SJCRH30 (cell line): ENCODE results near the gene ANKRD55. TPM values are rescaled to one million over a fixed set of nuclear protein-coding genes. Genes with fewer than 3 reads are reported as not detected.

Source experiments
- DNase-seq, 2 experiments: peaks; one replicate each; pipeline ENCODE4 v3.0.0-alpha.2; 2015 to 2020
- H3K27ac ChIP-seq: fragments of 250-450 bp; sonication (Bioruptor Pico); 2 replicates; pipeline ENCODE4 v1.5.1; 2020; ENCODE audit warnings: mild to moderate bottlenecking, moderate library complexity
- H3K27me3 ChIP-seq: fragments of 250-450 bp; sonication (Bioruptor Pico); 2 replicates; pipeline ENCODE4 v1.5.1; 2020; ENCODE audit warnings: mild to moderate bottlenecking, moderate library complexity
- H3K36me3 ChIP-seq: fragments of 250-450 bp; sonication (Bioruptor Pico); 2 replicates; pipeline ENCODE4 v1.5.1; 2020; ENCODE audit warnings: mild to moderate bottlenecking, moderate library complexity
- H3K4me1 ChIP-seq: fragments of 250-450 bp; sonication (Bioruptor Pico); 2 replicates; pipeline ENCODE4 v1.5.1; 2020; ENCODE audit warnings: mild to moderate bottlenecking, moderate library complexity
- H3K4me3 ChIP-seq: fragments of 250-450 bp; sonication (Bioruptor Pico); 2 replicates; pipeline ENCODE4 v1.5.1; 2020; ENCODE audit warnings: mild to moderate bottlenecking, moderate library complexity
- H3K9me3 ChIP-seq: fragments of 250-450 bp; sonication (Bioruptor Pico); replicated peaks from 2 replicates; pipeline ENCODE4 v1.5.1; 2020; ENCODE audit warnings: mild to moderate bottlenecking, moderate library complexity
- total RNA-seq: library from RNA; depleted of rRNA; stranded (reverse); fragments of >200 nt; shearing (Covaris generic); gene quantifications from 2 replicates; pipeline ENCODE4 v1.2.3, GENCODE V29; 2014

ANKRD55 gene
- total RNA-seq, 1 experiment from 2014 or later: not detected

DNA sequence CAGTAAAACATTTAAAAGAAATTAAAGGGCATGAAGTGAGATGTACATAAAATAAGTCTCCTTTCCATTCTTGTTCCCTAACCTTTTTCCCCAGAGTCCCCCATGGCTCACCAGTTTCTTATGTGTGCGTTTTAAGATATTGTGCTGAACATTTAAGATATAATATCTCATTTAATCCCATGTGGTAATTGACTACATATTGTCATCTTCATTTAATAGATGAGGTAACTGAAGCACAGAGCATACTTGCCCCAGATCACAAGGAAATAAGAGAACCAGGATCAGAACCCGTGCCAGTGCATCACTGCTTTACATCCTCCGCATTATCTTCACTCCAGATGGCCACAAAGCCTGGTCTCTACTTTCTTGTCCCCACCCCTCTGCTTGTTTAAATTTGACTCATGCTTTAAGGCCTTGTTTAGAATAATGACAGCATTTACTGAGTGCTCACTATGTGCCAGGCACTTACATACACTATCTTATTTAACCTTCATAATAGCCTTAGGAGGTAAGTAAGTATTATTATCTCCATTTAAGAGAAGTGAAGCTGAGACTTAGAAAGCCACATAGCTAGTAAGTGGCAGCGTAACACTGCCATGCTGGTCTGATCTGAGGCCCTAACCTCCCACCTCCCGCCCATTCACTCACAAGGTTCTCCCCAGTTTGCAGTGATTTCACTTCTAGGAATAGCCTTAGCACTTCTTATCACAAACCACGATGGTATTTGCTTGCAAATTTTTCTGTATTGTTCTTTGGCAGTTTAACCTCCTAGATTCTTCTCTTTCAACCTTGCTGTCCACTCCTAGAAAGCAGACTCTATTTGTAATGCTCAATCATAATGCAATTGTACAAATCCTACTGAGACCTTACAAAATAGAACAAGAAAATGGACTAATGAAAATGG, 160.0 kb downstream of the ANKRD55 start:
- Histone ChIP-seq H3K4me1 (no peaks in the 10 kb centered on the region), H3K36me3 (no peaks in the 10 kb centered on the region), H3K9me3 (no peaks in the 10 kb centered on the region), H3K27ac (no peak overlapping the region), H3K27me3 (no peaks in the 10 kb centered on the region), H3K4me3 (no peak overlapping the region)
- no peak for DNase-seq

DNA sequence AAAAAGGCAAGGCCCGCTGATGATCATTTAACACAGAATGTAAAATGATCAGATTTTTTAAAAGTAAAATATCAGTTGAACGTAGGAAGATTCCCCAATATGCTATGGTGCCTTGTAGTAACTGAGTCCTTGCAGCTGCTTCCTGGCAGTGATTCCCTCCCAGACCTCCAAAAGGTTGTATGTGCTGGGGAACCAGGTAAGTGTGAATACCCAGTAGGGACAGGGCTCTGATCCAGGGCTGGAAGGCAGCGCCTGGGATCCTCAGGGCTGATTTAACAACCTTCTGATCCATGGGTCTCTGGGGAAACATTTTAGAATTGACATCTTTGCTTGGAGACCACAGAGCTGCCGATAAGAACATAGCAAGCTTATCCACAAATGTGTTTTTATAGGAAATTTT, 161.7 kb downstream of the ANKRD55 start:
- Histone ChIP-seq H3K27me3 (no peaks in the 10 kb centered on the region), H3K4me3 (no peak overlapping the region), H3K4me1 (no peaks in the 10 kb centered on the region), H3K36me3 (no peaks in the 10 kb centered on the region), H3K27ac (no peak overlapping the region), H3K9me3 (no peaks in the 10 kb centered on the region)
- DNase-seq: no peak

- no peaks in the 10 kb centered on the region for H3K27me3 ChIP-seq
- H3K9me3 ChIP-seq: no peaks in the 10 kb centered on the region
- DNase-seq: no peak
- H3K4me1 ChIP-seq: no peaks in the 10 kb centered on the region
- no peak overlapping the region for H3K4me3 ChIP-seq
- H3K27ac ChIP-seq: no peak overlapping the region
- no peaks in the 10 kb centered on the region for H3K36me3 ChIP-seq
Observed at GRCh38 chr5:56070851-56071465, 162.2 kb downstream of the ANKRD55 start.

GRCh38 chr5:56069652-56070226, 163.4 kb downstream of the ANKRD55 start:
- H3K4me3 ChIP-seq: no peak overlapping the region
- H3K9me3 ChIP-seq: no peaks in the 10 kb centered on the region
- H3K27ac ChIP-seq: no peak overlapping the region
- no peaks in the 10 kb centered on the region for H3K27me3 ChIP-seq
- H3K36me3 ChIP-seq: no peaks in the 10 kb centered on the region
- DNase-seq: no peak
- H3K4me1 ChIP-seq: no peaks in the 10 kb centered on the region

GRCh38 chr5:56066931-56067450, 166.1 kb downstream of the ANKRD55 start:
- DNase-seq: no peak
- H3K4me1 ChIP-seq: no peaks in the 10 kb centered on the region
- no peaks in the 10 kb centered on the region for H3K36me3 ChIP-seq
- H3K4me3 ChIP-seq: no peak overlapping the region
- no peak overlapping the region for H3K27ac ChIP-seq
- H3K27me3 ChIP-seq: no peaks in the 10 kb centered on the region
- H3K9me3 ChIP-seq: no peaks in the 10 kb centered on the region

- H3K36me3 ChIP-seq: no peaks in the 10 kb centered on the region
- no peaks in the 10 kb centered on the region for H3K9me3 ChIP-seq
- H3K27ac ChIP-seq: no peak overlapping the region
- no peak for DNase-seq
- H3K4me3 ChIP-seq: no peak overlapping the region
- H3K4me1 ChIP-seq: no peaks in the 10 kb centered on the region
- no peaks in the 10 kb centered on the region for H3K27me3 ChIP-seq
Observed at GRCh38 chr5:56064984-56065383, 168.1 kb downstream of the ANKRD55 start.

DNA sequence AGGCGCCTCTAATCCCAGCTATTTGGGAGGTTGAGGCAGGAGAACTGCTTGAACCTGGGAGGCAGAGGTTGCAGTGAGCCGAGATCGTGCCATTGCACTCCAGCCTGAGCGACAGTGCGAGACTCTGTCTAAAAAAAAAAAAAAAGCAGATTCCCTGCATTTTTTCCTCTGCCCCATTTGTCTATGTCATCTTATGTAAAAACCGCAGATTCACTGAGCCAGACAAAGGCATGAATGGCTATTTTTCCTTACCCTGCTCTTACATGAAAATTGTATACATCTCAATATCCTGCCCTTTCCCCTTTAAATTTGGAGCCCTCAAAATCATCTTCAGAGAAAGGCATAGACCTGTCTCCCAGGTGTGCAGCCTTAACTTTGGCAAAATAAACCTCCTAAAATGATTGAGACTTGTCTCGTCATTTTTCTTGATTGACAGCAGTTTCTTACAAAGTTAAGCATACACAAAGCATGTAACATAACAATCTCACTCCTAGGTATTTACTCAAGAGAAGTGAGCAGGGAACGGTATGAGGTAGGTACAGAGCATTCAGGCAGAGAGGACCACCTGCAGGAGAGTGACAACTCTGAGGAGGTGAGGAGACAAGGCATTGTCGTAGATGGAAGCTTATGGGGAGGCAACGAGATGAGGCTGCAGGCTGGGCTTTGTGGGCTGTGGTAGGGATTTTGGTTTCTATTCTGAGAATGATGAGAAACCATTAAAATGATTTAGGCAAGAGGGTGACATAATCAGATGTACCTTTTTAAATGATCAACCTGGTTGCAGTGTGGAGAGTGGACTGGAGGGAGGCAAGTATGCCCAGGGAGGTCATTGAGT, 172.6 kb downstream of the ANKRD55 start:
- H3K4me1 ChIP-seq: no peaks in the 10 kb centered on the region
- H3K27me3 ChIP-seq: no peaks in the 10 kb centered on the region
- no peak overlapping the region for H3K27ac ChIP-seq
- DNase-seq: no peak
- no peaks in the 10 kb centered on the region for H3K9me3 ChIP-seq
- H3K36me3 ChIP-seq: no peaks in the 10 kb centered on the region
- H3K4me3 ChIP-seq: no peak overlapping the region

- DNase-seq: no peak
- H3K27me3 ChIP-seq: no peaks in the 10 kb centered on the region
- no peak overlapping the region for H3K27ac ChIP-seq
- no peaks in the 10 kb centered on the region for H3K9me3 ChIP-seq
- no peak overlapping the region for H3K4me3 ChIP-seq
- no peaks in the 10 kb centered on the region for H3K36me3 ChIP-seq
- no peaks in the 10 kb centered on the region for H3K4me1 ChIP-seq
Observed at GRCh38 chr5:56059854-56060253, 173.3 kb downstream of the ANKRD55 start.

GRCh38 chr5:56056875-56057274, 176.3 kb downstream of the ANKRD55 start:
- no peak for DNase-seq
- H3K4me3 ChIP-seq: no peak overlapping the region
- H3K36me3 ChIP-seq: no peaks in the 10 kb centered on the region
- no peaks in the 10 kb centered on the region for H3K27me3 ChIP-seq
- H3K9me3 ChIP-seq: no peaks in the 10 kb centered on the region
- no peak overlapping the region for H3K27ac ChIP-seq
- no peaks in the 10 kb centered on the region for H3K4me1 ChIP-seq

DNA sequence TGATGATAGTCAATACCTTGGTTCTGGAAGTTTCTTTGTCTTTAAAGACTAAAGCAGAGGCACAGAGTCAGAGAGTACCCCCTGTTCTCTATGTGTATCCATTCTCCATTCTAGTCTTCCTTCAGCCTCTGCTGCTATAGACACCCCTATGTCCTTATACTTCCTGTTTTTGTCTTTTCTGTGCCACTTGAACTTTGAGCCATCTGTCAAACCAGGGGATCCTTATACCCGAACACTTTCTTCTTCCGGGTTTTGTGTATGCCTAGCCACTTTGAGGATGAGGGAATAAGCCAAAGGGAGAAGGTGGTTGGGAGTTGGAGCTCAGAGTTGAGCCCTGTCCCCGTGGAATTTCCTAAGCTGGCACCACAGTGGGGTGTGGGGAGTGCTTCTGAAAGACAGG, 177.3 kb downstream of the ANKRD55 start:
- DNase-seq: no peak
- H3K4me1 ChIP-seq: no peaks in the 10 kb centered on the region
- H3K27me3 ChIP-seq: no peaks in the 10 kb centered on the region
- no peak overlapping the region for H3K27ac ChIP-seq
- no peaks in the 10 kb centered on the region for H3K36me3 ChIP-seq
- no peaks in the 10 kb centered on the region for H3K9me3 ChIP-seq
- no peak overlapping the region for H3K4me3 ChIP-seq

- DNase-seq: no peak
Observed at GRCh38 chr5:56055287-56055686, 177.8 kb downstream of the ANKRD55 start.

DNA sequence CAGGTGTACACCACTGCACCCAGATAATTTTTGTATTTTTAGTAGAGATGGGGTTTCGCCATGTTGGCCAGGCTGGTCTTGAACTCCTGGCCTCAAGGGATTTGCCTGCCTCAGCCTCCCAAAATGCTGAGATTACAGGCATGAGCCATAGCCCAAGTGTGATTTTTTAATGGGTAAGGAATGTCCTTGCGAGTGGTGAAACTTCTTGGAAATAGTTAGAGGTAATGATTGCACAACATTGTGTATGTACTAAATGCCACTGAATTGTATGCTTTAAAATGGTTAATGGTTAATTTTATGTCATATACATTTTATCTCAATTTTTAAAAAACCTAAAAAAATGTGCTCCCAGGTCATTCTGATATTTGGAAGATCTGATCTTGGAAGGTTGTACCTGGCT, 178.5 kb downstream of the ANKRD55 start:
- Histone ChIP-seq H3K4me1 (no peaks in the 10 kb centered on the region), H3K27me3 (no peaks in the 10 kb centered on the region), H3K4me3 (no peak overlapping the region), H3K9me3 (no peaks in the 10 kb centered on the region), H3K27ac (no peak overlapping the region), H3K36me3 (no peaks in the 10 kb centered on the region)
- DNase-seq: no peak

More at GRCh38 chr5:56055287-56055686, 177.8 kb downstream of the ANKRD55 start:
- Histone ChIP-seq H3K4me3 (no peak overlapping the region), H3K9me3 (no peaks in the 10 kb centered on the region), H3K27ac (no peak overlapping the region), H3K4me1 (no peaks in the 10 kb centered on the region), H3K36me3 (no peaks in the 10 kb centered on the region), H3K27me3 (no peaks in the 10 kb centered on the region)

- no peak for DNase-seq
- H3K4me3 ChIP-seq: no peak overlapping the region
- H3K27ac ChIP-seq: no peak overlapping the region
- no peaks in the 10 kb centered on the region for H3K4me1 ChIP-seq
- H3K36me3 ChIP-seq: no peaks in the 10 kb centered on the region
- H3K27me3 ChIP-seq: no peaks in the 10 kb centered on the region
- no peaks in the 10 kb centered on the region for H3K9me3 ChIP-seq
Observed at GRCh38 chr5:56053363-56053762, 179.8 kb downstream of the ANKRD55 start.

DNA sequence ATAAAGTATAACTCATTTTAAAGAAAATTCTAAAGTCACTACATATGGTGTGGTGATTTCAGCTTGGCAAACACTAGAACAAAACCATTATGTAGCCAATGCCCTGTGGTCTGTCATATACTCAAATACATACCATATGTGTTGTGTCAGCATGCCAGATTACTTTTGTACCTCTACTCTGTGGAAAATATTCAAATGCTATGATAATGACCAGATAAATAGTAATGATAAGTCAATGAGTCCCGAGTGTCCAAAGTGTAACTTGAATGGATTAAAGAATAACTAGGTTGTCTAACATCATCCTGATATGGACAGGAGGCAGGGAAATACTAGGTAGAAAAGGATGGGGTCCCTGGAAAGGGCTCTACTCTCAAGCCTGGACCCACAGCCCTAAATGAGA, 180.4 kb downstream of the ANKRD55 start:
- Histone ChIP-seq H3K27me3 (no peaks in the 10 kb centered on the region), H3K36me3 (no peaks in the 10 kb centered on the region), H3K9me3 (no peaks in the 10 kb centered on the region), H3K27ac (no peak overlapping the region), H3K4me3 (no peak overlapping the region), H3K4me1 (no peaks in the 10 kb centered on the region)
- DNase-seq: no peak
